ENCODE results near the gene PTPRM. TPM values are rescaled to one million over a fixed set of nuclear protein-coding genes. Genes with fewer than 3 reads are reported as not detected.

PTPRM gene
- total RNA-seq, 2 donors from 2014 or later, result 80.1 to 106 TPM

GRCh38 chr18:8399138-8399537, 832.0 kb downstream of the PTPRM start:
- no peak for DNase-seq (ENCODE audit: low spot score)
- Histone ChIP-seq H3K36me3 (peaks cover 49% of the 10 kb centered on the region), H3K27me3 (no peaks in the 10 kb centered on the region), H3K4me1 (no peaks in the 10 kb centered on the region), H3K27ac (no peak overlapping the region), H3K9me3 (no peaks in the 10 kb centered on the region), H3K4me3 (no peak overlapping the region)
- no peak for TF ChIP-seq CTCF (IDR thresholded peaks at IDR 0.05)

DNA sequence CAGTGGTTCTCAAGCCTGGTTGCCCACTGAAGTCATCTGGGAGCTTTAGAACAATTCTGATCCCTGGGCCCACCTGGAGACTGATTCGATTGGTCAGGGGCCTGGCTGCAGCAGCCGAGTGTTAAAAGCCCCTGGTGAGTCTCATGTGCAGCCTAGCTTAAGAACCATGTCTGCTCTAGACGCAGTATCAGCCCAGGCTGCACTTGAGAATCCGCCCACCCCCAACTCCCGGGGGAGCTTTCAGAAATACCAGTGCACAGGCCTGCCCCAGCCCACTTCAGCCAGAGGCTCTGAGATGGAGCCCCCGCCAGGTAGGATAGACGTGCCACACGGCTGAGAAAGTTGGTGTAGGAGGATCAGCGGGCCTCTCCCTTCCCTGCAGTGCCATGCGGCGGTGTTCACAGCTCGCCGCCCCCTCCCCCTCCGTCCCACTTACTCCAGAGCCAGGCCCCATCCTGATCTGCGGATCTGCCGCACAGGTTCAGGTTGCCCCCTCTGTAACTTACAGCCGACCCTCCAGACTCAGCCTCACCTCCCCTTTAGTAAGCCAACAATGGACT, 833.2 kb downstream of the PTPRM start:
- TF ChIP-seq CTCF (IDR thresholded peaks at IDR 0.05), result no peak
- no peaks in the 10 kb centered on the region for H3K27me3 ChIP-seq
- H3K4me1 ChIP-seq, result no peaks in the 10 kb centered on the region
- H3K9me3 ChIP-seq, result no peaks in the 10 kb centered on the region
- no peak for DNase-seq (ENCODE audit: low spot score)
- H3K4me3 ChIP-seq, result no peak overlapping the region
- no peak overlapping the region for H3K27ac ChIP-seq
- peaks cover 41% of the 10 kb centered on the region for H3K36me3 ChIP-seq

- TF ChIP-seq CTCF (IDR thresholded peaks at IDR 0.05), result no peak
- H3K4me3 ChIP-seq, result no peak overlapping the region
Measured at GRCh38 chr18:8400825-8401224, 833.7 kb downstream of the PTPRM start.

GRCh38 chr18:8401606-8402005, 834.5 kb downstream of the PTPRM start:
- Histone ChIP-seq H3K9me3 (no peaks in the 10 kb centered on the region), H3K4me3 (no peak overlapping the region), H3K27me3 (no peaks in the 10 kb centered on the region), H3K27ac (no peak overlapping the region), H3K4me1 (no peaks in the 10 kb centered on the region), H3K36me3 (peaks cover 47% of the 10 kb centered on the region)
- DNase-seq (ENCODE audit: low spot score), result no peak
- TF ChIP-seq CTCF (IDR thresholded peaks at IDR 0.05), result no peak

More at GRCh38 chr18:8400825-8401224, 833.7 kb downstream of the PTPRM start:
- DNase-seq (ENCODE audit: low spot score), result no peak
- Histone ChIP-seq H3K9me3 (no peaks in the 10 kb centered on the region), H3K4me1 (no peaks in the 10 kb centered on the region), H3K27me3 (no peaks in the 10 kb centered on the region), H3K27ac (no peak overlapping the region), H3K36me3 (peaks cover 41% of the 10 kb centered on the region)

DNA sequence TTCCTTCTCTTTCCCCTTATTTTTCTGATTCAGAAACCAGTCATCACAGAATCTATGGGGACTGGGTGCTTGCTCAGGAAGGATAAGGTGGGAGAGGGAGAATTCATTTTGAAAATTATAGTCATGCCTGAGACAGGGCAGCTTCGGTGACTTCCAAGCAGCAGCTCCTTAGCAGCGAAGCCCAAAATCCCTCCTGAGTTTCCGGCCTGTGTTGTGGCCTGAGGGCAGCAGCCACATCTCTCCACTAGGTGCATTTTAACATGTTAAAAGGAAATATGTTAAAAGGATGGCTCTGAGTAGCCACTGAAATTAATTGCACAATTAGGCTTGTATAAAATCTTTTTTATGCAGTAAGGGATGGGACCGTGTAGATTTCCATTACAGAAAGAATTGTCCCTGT, 835.1 kb downstream of the PTPRM start:
- H3K4me1 ChIP-seq, result no peaks in the 10 kb centered on the region
- H3K9me3 ChIP-seq, result no peaks in the 10 kb centered on the region
- no peak for DNase-seq (ENCODE audit: low spot score)
- no peak overlapping the region for H3K4me3 ChIP-seq
- H3K27me3 ChIP-seq, result no peaks in the 10 kb centered on the region
- no peak overlapping the region for H3K27ac ChIP-seq
- H3K36me3 ChIP-seq, result peaks cover 49% of the 10 kb centered on the region
- no peak for TF ChIP-seq CTCF (IDR thresholded peaks at IDR 0.05)

GRCh38 chr18:8403713-8404112, 836.6 kb downstream of the PTPRM start:
- no peak for DNase-seq (ENCODE audit: low spot score)
- H3K4me3 ChIP-seq, result no peak overlapping the region
- TF ChIP-seq CTCF (IDR thresholded peaks at IDR 0.05), result no peak
- no peaks in the 10 kb centered on the region for H3K27me3 ChIP-seq
- peaks cover 52% of the 10 kb centered on the region for H3K36me3 ChIP-seq
- no peaks in the 10 kb centered on the region for H3K9me3 ChIP-seq
- no peak overlapping the region for H3K27ac ChIP-seq
- no peaks in the 10 kb centered on the region for H3K4me1 ChIP-seq

All from right atrium auricular region (tissue), 2 donors.